Ramos (cell line): ENCODE data around the gene CD27.
"Not testable (repeated sequence)": the region's sequence is repeated elsewhere in the genome, so short reads cannot be mapped to it uniquely, and the experiment has no call there.

Experiments
- in situ Hi-C: fragments of 300-500 bp; cut with MboI; formaldehyde crosslinking; loops from one replicate; pipeline ENCODE4 v1.14.3; 2022; ENCODE audit warnings: low sequenced_read_pairs; ENCODE audit not compliant: unreplicated experiment

CD27 gene

GRCh38 chr12:6458281-6459003 is 13.7 kb downstream of the CD27 start:
- in situ Hi-C loops: no loop called here

- in situ Hi-C loops: no loop called here
These were observed 14.2 kb downstream of the CD27 start for GRCh38 chr12:6459004-6459337.

GRCh38 chr12:6460751-6461371 is 16.1 kb downstream of the CD27 start:
- in situ Hi-C loops: loop anchor here (5.0 kb wide), 1 partner anchor 34 kb away; no protein-coding TSS in a partner anchor

- in situ Hi-C loops: loop anchor here (5.0 kb wide), 1 partner anchor 34 kb away; no protein-coding TSS in a partner anchor
These were observed 16.9 kb downstream of the CD27 start for GRCh38 chr12:6461401-6462233.

GRCh38 chr12:6462234-6462995 is 17.7 kb downstream of the CD27 start:
- in situ Hi-C loops: loop anchor here (5.0 kb wide), 1 partner anchor 35 kb away; no protein-coding TSS in a partner anchor

GRCh38 chr12:6463216-6463615 is 18.5 kb downstream of the CD27 start:
- in situ Hi-C loops: loop anchor here (5.0 kb wide), 1 partner anchor 36 kb away; no protein-coding TSS in a partner anchor

- in situ Hi-C loops: loop anchor here (5.0 kb wide), 1 partner anchor 37 kb away; no protein-coding TSS in a partner anchor
These were observed 19.1 kb downstream of the CD27 start for GRCh38 chr12:6463858-6464257.

GRCh38 chr12:6464531-6464930 is 19.8 kb downstream of the CD27 start:
- in situ Hi-C loops: loop anchor here (5.0 kb wide), 1 partner anchor 37 kb away; no protein-coding TSS in a partner anchor

GRCh38 chr12:6465467-6466183 is 20.9 kb downstream of the CD27 start:
- in situ Hi-C loops: no loop called here

GRCh38 chr12:6466184-6466573 is 21.4 kb downstream of the CD27 start:
- in situ Hi-C loops: no loop called here

GRCh38 chr12:6466751-6467150 is 22.0 kb downstream of the CD27 start:
- in situ Hi-C loops: not testable (repeated sequence)

GRCh38 chr12:6467571-6468282 is 23.0 kb downstream of the CD27 start:
- in situ Hi-C loops: not testable (repeated sequence)

GRCh38 chr12:6468283-6468575 is 23.5 kb downstream of the CD27 start:
- in situ Hi-C loops: no loop called here

GRCh38 chr12:6469092-6469491 is 24.3 kb downstream of the CD27 start:
- in situ Hi-C loops: no loop called here

GRCh38 chr12:6469609-6470374 is 25.0 kb downstream of the CD27 start:
- in situ Hi-C loops: no loop called here

GRCh38 chr12:6470375-6471163 is 25.8 kb downstream of the CD27 start, which contains the start of gene VAMP1:
Gene VAMP1 (minus strand): TSS chr12:6470677. CDS start chr12:6470531, 146 bp downstream.
- in situ Hi-C loops: no loop called here

- in situ Hi-C loops: no loop called here
These were observed 27.2 kb downstream of the CD27 start for GRCh38 chr12:6471989-6472360.
